Thoracic aorta (tissue), 2 donors: ENCODE measurements around the gene GTF2F2. TPM values are rescaled to one million over a fixed set of nuclear protein-coding genes. Genes with fewer than 3 reads are reported as not detected.

Experiments
- ATAC-seq: fragments of 150-250 bp; one replicate; pipeline ENCODE4 v1.8.0; 2017; ENCODE audit warnings: low read depth; ENCODE audit not compliant: insufficient number of reproducible peaks, low FRiP score
- DNase-seq: peaks from one replicate; pipeline ENCODE4 v3.0.0-alpha.2; 2020; ENCODE audit warnings: low spot score
- H3K27ac ChIP-seq, 2 donors: fragments of 200-600 bp; sonication (generic); 1 replicate in 1 of 2; 2 replicates in 1 of 2; pipeline ENCODE4 v1.5.1; 2016; ENCODE audit warnings: mild to moderate bottlenecking in 2 of 2, moderate library complexity in 2 of 2
- H3K27me3 ChIP-seq: fragments of 200-600 bp; sonication (generic); replicated peaks from 2 replicates; pipeline ENCODE4 v1.6.0; 2016; ENCODE audit warnings: mild to moderate bottlenecking; ENCODE audit not compliant: insufficient read depth
- H3K36me3 ChIP-seq: fragments of 200-600 bp; sonication (generic); one replicate; pipeline ENCODE4 v1.5.1; 2016
- H3K4me1 ChIP-seq, 2 donors: fragments of 200-600 bp; sonication (generic); 1 replicate in 1 of 2; 2 replicates in 1 of 2; pipeline versions ENCODE4 v1.5.1 to v1.6.0; 2016; ENCODE audit warnings: low read depth in 2 of 2, mild to moderate bottlenecking in 1 of 2; ENCODE audit not compliant: control insufficient read depth in 1 of 2
- H3K4me3 ChIP-seq: fragments of 200-600 bp; sonication (generic); 2 replicates; pipeline ENCODE4 v1.5.1; 2016; ENCODE audit warnings: mild to moderate bottlenecking
- H3K9me3 ChIP-seq: fragments of 200-600 bp; sonication (generic); 2 replicates; pipeline ENCODE4 v1.5.1; 2016
- CTCF ChIP-seq: fragments of 200-600 bp; sonication (generic); IDR thresholded peaks from one replicate; pipeline ENCODE4 v1.5.1; 2019; ENCODE audit warnings: antibody characterized with exemption
- total RNA-seq, 2 donors: library from RNA; depleted of rRNA; stranded (reverse); fragments of >200 nt; gene quantifications; one replicate each; pipeline versions ENCODE4 v1.1.0 to v1.2.3, GENCODE V29; 2016

GTF2F2 gene
- total RNA-seq, 2 donors from 2014 or later, result 7.2 to 18.4 TPM

- Histone ChIP-seq H3K27me3 (no peaks in the 10 kb centered on the region), H3K4me3 (no peak overlapping the region), H3K27ac (no peak overlapping the region), H3K4me1 (peaks cover 9 to 29% of the 10 kb centered on the region in 2 donors), H3K9me3 (no peaks in the 10 kb centered on the region), H3K36me3 (no peaks in the 10 kb centered on the region)
- DNase-seq (no peak), ATAC-seq (no peak)
- no peak for TF ChIP-seq CTCF
Measured at GRCh38 chr13:45316338-45316737, 196.0 kb downstream of the GTF2F2 start.

- Histone ChIP-seq H3K9me3 (no peaks in the 10 kb centered on the region), H3K36me3 (no peaks in the 10 kb centered on the region), H3K27me3 (no peaks in the 10 kb centered on the region), H3K27ac (peak overlapping the region; percentile 5 to 17), H3K4me1 (peaks cover 10 to 31% of the 10 kb centered on the region in 2 donors), H3K4me3 (no peak overlapping the region)
- DNase-seq (no peak), ATAC-seq (no peak)
- TF ChIP-seq CTCF, result no peak
Measured at GRCh38 chr13:45316996-45317395, 196.7 kb downstream of the GTF2F2 start.

GRCh38 chr13:45320876-45321629 lies 200.7 kb downstream of the GTF2F2 start:
- ATAC-seq, result no peak
- Histone ChIP-seq H3K9me3 (no peaks in the 10 kb centered on the region), H3K4me1 (peaks cover 20 to 45% of the 10 kb centered on the region in 2 donors), H3K4me3 (no peak overlapping the region), H3K36me3 (no peaks in the 10 kb centered on the region), H3K27ac (peak overlapping the region; percentile 36 to 80), H3K27me3 (no peaks in the 10 kb centered on the region)
- DNase-seq, result no peak
- TF ChIP-seq CTCF, result no peak

GRCh38 chr13:45325806-45326205 lies 205.5 kb downstream of the GTF2F2 start:
- H3K36me3 ChIP-seq, result no peaks in the 10 kb centered on the region
- no peak overlapping the region for H3K4me3 ChIP-seq
- H3K27me3 ChIP-seq, result no peaks in the 10 kb centered on the region
- DNase-seq, result peak; percentile 45
- peak; percentile 54 for ATAC-seq
- H3K9me3 ChIP-seq, result no peaks in the 10 kb centered on the region
- H3K27ac ChIP-seq, result peak overlapping the region; percentile 67 to 85
- no peak for TF ChIP-seq CTCF
- H3K4me1 ChIP-seq, result peaks cover 43 to 72% of the 10 kb centered on the region in 2 donors

GRCh38 chr13:45327253-45327955 lies 207.1 kb downstream of the GTF2F2 start:
- no peaks in the 10 kb centered on the region for H3K9me3 ChIP-seq
- DNase-seq, result no peak
- H3K4me3 ChIP-seq, result no peak overlapping the region
- TF ChIP-seq CTCF, result no peak
- peak overlapping the region; percentile 67 to 85 for H3K27ac ChIP-seq
- no peaks in the 10 kb centered on the region for H3K36me3 ChIP-seq
- peaks cover 51 to 74% of the 10 kb centered on the region in 2 donors for H3K4me1 ChIP-seq
- no peaks in the 10 kb centered on the region for H3K27me3 ChIP-seq
- no peak for ATAC-seq
